GM12892 (cell line): ENCODE results near the gene CLCF1.

Experiments
- POLR2A ChIP-seq: IDR thresholded peaks from 2 replicates; pipeline ENCODE4 v1.6.1; 2011; ENCODE audit warnings: low read depth, low read length, control low read depth
- POLR2AphosphoS5 ChIP-seq: IDR thresholded peaks from 2 replicates; pipeline ENCODE4 v1.6.1; 2011; ENCODE audit warnings: low read depth, low read length, control low read depth
- TAF1 ChIP-seq: IDR thresholded peaks from 2 replicates; pipeline ENCODE4 v1.6.1; 2011; ENCODE audit warnings: low read depth, mild to moderate bottlenecking, control low read depth, low read length, borderline replicate concordance

- TF ChIP-seq POLR2A (no peak), POLR2AphosphoS5 (no peak), TAF1 (no peak)
These were observed 14.1 kb upstream of the CLCF1 start for GRCh38 chr11:67387518-67387917.
